Thoracic aorta (tissue), 2 donors: ENCODE measurements around the gene LRP5. TPM values are rescaled to one million over a fixed set of nuclear protein-coding genes. Genes with fewer than 3 reads are reported as not detected.

Source experiments
- ATAC-seq: fragments of 150-250 bp; one replicate; pipeline ENCODE4 v1.8.0; 2017; ENCODE audit warnings: low read depth; ENCODE audit not compliant: insufficient number of reproducible peaks, low FRiP score
- DNase-seq: peaks from one replicate; pipeline ENCODE4 v3.0.0-alpha.2; 2020; ENCODE audit warnings: low spot score
- H3K27ac ChIP-seq, 2 donors: fragments of 200-600 bp; sonication (generic); 1 replicate in 1 of 2; 2 replicates in 1 of 2; pipeline ENCODE4 v1.5.1; 2016; ENCODE audit warnings: mild to moderate bottlenecking in 2 of 2, moderate library complexity in 2 of 2
- H3K27me3 ChIP-seq: fragments of 200-600 bp; sonication (generic); replicated peaks from 2 replicates; pipeline ENCODE4 v1.6.0; 2016; ENCODE audit warnings: mild to moderate bottlenecking; ENCODE audit not compliant: insufficient read depth
- H3K36me3 ChIP-seq: fragments of 200-600 bp; sonication (generic); one replicate; pipeline ENCODE4 v1.5.1; 2016
- H3K4me1 ChIP-seq, 2 donors: fragments of 200-600 bp; sonication (generic); 1 replicate in 1 of 2; 2 replicates in 1 of 2; pipeline versions ENCODE4 v1.5.1 to v1.6.0; 2016; ENCODE audit warnings: low read depth in 2 of 2, mild to moderate bottlenecking in 1 of 2; ENCODE audit not compliant: control insufficient read depth in 1 of 2
- H3K4me3 ChIP-seq: fragments of 200-600 bp; sonication (generic); 2 replicates; pipeline ENCODE4 v1.5.1; 2016; ENCODE audit warnings: mild to moderate bottlenecking
- H3K9me3 ChIP-seq: fragments of 200-600 bp; sonication (generic); 2 replicates; pipeline ENCODE4 v1.5.1; 2016
- total RNA-seq, 2 donors: library from RNA; depleted of rRNA; stranded (reverse); fragments of >200 nt; gene quantifications; one replicate each; pipeline versions ENCODE4 v1.1.0 to v1.2.3, GENCODE V29; 2016
- TF ChIP-seq, protein P1 (sequence below): fragments of 200-600 bp; sonication (generic); IDR thresholded peaks from one replicate; pipeline ENCODE4 v1.5.1; 2019; ENCODE audit warnings: antibody characterized with exemption

The LRP5 gene
- total RNA-seq, 2 donors from 2014 or later = 67.2 to 99.1 TPM

DNA sequence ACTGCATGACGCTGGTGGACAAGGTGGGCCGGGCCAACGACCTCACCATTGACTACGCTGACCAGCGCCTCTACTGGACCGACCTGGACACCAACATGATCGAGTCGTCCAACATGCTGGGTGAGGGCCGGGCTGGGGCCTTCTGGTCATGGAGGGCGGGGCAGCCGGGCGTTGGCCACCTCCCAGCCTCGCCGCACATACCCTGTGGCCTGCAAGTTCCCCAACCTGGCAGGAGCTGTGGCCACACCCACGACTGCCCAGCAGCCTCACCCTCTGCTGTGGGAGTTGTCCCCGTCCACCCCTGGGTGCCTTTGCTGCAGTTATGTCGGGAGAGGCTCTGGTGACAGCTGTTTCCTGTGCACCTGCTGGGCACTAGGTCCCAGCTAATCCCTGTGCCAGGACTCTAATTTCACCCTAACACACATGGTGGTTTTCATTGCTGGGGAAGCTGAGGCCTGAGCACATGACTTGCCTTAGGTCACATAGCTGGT, 99.2 kb downstream of the LRP5 start:
- no peak for DNase-seq
- Histone ChIP-seq H3K4me3 (no peak overlapping the region), H3K27ac (no peak overlapping the region), H3K36me3 (peaks cover 58% of the 10 kb centered on the region), H3K9me3 (no peaks in the 10 kb centered on the region), H3K27me3 (no peaks in the 10 kb centered on the region), H3K4me1 (no peaks in the 10 kb centered on the region)
- ATAC-seq = no peak
- TF ChIP-seq, protein P1, sequence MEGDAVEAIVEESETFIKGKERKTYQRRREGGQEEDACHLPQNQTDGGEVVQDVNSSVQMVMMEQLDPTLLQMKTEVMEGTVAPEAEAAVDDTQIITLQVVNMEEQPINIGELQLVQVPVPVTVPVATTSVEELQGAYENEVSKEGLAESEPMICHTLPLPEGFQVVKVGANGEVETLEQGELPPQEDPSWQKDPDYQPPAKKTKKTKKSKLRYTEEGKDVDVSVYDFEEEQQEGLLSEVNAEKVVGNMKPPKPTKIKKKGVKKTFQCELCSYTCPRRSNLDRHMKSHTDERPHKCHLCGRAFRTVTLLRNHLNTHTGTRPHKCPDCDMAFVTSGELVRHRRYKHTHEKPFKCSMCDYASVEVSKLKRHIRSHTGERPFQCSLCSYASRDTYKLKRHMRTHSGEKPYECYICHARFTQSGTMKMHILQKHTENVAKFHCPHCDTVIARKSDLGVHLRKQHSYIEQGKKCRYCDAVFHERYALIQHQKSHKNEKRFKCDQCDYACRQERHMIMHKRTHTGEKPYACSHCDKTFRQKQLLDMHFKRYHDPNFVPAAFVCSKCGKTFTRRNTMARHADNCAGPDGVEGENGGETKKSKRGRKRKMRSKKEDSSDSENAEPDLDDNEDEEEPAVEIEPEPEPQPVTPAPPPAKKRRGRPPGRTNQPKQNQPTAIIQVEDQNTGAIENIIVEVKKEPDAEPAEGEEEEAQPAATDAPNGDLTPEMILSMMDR = no peak

DNA sequence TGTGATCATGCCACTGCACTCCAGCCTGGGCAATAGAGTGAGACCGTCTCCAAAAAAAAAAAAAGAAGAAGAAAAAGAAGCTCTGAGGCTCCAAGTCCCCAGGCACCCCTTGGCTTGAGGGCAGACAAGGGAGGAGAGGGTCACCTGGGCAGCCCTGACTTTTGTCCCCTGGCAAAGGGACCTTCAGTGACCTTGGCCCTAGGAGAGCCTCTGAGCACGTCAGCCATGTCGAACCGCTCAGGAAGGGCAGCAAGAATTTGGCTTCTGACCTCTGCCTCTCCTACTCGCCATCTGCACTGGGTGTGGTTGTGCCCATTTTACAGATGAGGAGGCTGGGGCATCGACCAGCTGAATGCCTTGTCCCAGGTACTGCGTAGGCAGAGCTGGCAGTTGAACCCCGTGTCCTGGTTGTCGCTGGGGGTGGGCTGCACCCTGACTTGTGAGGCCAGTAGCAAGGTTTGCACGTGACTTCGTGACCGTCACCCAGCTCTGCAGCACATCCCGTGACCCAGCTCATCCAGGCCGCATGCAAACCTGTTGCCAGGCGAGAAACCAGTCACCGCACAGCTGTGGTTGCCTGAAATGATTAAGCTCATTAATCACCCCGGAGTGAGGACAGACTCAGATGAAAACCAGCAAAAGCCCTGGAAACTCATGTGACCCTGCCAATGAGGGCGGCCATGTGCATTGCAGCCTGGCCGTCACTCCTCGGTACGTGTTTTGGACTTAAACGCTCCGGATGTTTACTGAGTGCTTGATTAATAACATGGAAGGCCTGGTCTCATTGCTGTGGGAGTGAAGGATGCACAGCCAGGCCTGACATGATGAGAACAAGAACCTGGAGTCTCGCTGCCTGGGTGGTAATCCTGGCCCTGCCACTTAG, 100.4 kb downstream of the LRP5 start:
- Histone ChIP-seq H3K27ac (no peak overlapping the region), H3K27me3 (no peaks in the 10 kb centered on the region), H3K4me1 (no peaks in the 10 kb centered on the region), H3K9me3 (no peaks in the 10 kb centered on the region), H3K36me3 (peaks cover 60% of the 10 kb centered on the region), H3K4me3 (no peak overlapping the region)
- TF ChIP-seq, protein P1 = no peak
- DNase-seq = no peak
- ATAC-seq = no peak

DNA sequence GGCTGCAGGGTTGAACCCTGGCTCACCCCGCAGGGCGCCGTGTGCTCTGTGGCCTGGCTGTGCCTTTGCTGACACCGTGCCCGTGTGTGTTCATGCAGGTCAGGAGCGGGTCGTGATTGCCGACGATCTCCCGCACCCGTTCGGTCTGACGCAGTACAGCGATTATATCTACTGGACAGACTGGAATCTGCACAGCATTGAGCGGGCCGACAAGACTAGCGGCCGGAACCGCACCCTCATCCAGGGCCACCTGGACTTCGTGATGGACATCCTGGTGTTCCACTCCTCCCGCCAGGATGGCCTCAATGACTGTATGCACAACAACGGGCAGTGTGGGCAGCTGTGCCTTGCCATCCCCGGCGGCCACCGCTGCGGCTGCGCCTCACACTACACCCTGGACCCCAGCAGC, 101.2 kb downstream of the LRP5 start:
- no peaks in the 10 kb centered on the region for H3K27me3 ChIP-seq
- H3K9me3 ChIP-seq = no peaks in the 10 kb centered on the region
- no peak overlapping the region for H3K4me3 ChIP-seq
- no peak for DNase-seq
- TF ChIP-seq, protein P1 = no peak
- H3K27ac ChIP-seq = no peak overlapping the region
- peaks cover 61% of the 10 kb centered on the region for H3K36me3 ChIP-seq
- no peak for ATAC-seq
- no peaks in the 10 kb centered on the region for H3K4me1 ChIP-seq

DNA sequence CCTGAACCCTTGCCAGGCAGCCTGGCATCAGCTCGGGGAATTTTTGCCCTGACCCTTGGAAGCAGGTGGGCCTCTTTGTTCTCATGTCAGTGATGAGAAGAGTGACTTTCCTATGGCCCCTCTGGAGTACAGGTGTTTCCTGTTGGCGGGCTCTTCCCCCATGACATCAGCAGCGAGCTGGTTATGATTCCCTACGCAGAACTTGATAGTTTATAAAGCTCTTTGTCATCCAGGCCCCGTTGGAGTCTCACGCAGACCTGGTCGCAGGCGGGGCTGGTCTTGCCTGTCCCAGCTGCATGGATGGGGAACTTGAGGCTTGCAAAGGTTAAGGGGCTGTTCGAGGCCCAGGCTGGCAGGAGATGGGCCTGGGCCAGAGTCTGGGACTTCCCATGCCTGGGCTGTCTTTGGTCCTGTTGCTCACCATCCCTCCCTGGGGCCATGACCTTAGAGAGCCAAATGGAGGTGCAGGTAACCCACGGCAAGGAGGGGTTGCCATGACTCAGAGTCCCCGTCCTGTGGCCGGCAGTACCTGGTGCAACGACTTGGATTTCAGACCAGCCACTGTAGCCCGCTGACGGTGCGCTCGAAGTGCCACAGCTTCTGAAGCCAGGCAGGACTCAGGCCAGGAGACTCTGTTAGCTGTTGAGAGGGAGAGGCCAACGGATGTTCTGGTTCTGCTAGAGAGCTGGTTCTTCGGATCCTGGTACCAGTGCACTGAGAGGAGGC, 102.3 kb downstream of the LRP5 start:
- TF ChIP-seq, protein P1 = no peak
- ATAC-seq (no peak), DNase-seq (no peak)
- Histone ChIP-seq H3K27me3 (no peaks in the 10 kb centered on the region), H3K4me3 (no peak overlapping the region), H3K4me1 (no peaks in the 10 kb centered on the region), H3K9me3 (no peaks in the 10 kb centered on the region), H3K36me3 (peaks cover 61% of the 10 kb centered on the region), H3K27ac (no peak overlapping the region)

DNA sequence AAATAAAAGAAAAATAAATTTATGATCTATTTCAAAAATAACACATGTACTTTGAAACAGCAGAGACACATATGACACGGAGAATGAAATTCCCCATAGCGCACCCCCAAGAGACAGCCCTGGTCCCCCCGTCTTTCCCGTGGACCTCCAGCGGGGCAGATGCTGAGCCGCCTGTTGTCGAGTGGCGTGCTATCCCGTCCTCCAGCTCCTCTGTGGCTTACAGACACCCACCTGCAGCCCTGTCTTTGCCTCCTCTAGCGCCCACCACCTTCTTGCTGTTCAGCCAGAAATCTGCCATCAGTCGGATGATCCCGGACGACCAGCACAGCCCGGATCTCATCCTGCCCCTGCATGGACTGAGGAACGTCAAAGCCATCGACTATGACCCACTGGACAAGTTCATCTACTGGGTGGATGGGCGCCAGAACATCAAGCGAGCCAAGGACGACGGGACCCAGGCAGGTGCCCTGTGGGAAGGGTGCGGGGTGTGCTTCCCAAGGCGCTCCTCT, 103.7 kb downstream of the LRP5 start:
- no peak overlapping the region for H3K4me3 ChIP-seq
- no peak for DNase-seq
- no peaks in the 10 kb centered on the region for H3K9me3 ChIP-seq
- TF ChIP-seq, protein P1 = no peak
- no peak overlapping the region for H3K27ac ChIP-seq
- no peak for ATAC-seq
- no peaks in the 10 kb centered on the region for H3K27me3 ChIP-seq
- H3K36me3 ChIP-seq = peaks cover 51% of the 10 kb centered on the region
- H3K4me1 ChIP-seq = no peaks in the 10 kb centered on the region
